Measurements from ENCODE around the gene TRIM56. TPM values are rescaled to one million over a fixed set of nuclear protein-coding genes. Genes with fewer than 3 reads are reported as not detected.
"Not testable (repeated sequence)": the region's sequence is repeated elsewhere in the genome, so short reads cannot be mapped to it uniquely, and the experiment has no call there.

Gene TRIM56
- total RNA-seq, 2 donors from 2014 or later: 16.5 to 23.0 TPM

DNA sequence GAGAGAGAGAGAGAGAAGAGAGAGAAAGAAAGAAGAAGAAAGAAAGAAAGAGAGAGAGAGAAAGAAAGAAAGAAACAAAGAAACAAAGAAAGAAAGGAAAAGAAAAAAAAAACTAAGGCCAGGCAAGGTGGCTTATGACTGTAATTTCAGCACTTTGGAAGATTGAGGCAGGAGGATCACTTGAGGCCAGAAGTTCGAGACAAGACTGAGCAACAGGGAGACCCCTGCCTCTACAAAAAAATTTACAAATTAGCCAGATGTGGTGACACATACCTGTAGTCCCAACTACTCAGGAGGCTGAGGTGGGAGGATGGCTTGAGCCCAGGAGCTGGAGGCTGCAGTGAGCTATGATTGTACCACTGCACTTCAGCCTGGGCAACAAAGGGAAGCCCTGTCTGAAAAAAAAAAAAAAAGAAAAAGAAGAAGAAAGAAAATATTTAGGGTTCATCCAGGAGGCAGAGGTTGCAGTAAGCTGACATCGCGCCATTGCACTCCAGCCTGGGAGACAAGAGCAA lies 44.4 kb downstream of the TRIM56 start:
- no peak for DNase-seq
- Mint-ChIP-seq H3K27ac (no peak overlapping the region), H3K27me3 (ENCODE audit: insufficient read depth) (peaks cover 14% of the 10 kb centered on the region), H3K4me1 (peaks cover 34% of the 10 kb centered on the region), H3K36me3 (ENCODE audit: low read depth) (no peaks in the 10 kb centered on the region), H3K4me3 (no peak overlapping the region), H3K9me3 (peaks cover 10% of the 10 kb centered on the region)
- no peaks in the 10 kb centered on the region for H3K36me3 ChIP-seq (ENCODE audit: control insufficient read depth, insufficient read depth, low read length)
- no peak overlapping the region for H3K4me3 ChIP-seq (ENCODE audit: low read length)
- no peaks in the 10 kb centered on the region for H3K9me3 ChIP-seq (ENCODE audit: control insufficient read depth, low read length)
- H3K27ac ChIP-seq (ENCODE audit: low read depth, low read length): no peak overlapping the region
- no peaks in the 10 kb centered on the region for H3K27me3 ChIP-seq (ENCODE audit: control insufficient read depth, insufficient read depth, low read length, poor library complexity, severe bottlenecking)
- no peak overlapping the region for H3K9ac ChIP-seq (ENCODE audit: extremely low read depth, low read length, poor library complexity, severe bottlenecking)
- TF ChIP-seq, protein P1, sequence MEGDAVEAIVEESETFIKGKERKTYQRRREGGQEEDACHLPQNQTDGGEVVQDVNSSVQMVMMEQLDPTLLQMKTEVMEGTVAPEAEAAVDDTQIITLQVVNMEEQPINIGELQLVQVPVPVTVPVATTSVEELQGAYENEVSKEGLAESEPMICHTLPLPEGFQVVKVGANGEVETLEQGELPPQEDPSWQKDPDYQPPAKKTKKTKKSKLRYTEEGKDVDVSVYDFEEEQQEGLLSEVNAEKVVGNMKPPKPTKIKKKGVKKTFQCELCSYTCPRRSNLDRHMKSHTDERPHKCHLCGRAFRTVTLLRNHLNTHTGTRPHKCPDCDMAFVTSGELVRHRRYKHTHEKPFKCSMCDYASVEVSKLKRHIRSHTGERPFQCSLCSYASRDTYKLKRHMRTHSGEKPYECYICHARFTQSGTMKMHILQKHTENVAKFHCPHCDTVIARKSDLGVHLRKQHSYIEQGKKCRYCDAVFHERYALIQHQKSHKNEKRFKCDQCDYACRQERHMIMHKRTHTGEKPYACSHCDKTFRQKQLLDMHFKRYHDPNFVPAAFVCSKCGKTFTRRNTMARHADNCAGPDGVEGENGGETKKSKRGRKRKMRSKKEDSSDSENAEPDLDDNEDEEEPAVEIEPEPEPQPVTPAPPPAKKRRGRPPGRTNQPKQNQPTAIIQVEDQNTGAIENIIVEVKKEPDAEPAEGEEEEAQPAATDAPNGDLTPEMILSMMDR (conservative IDR thresholded peaks at IDR 0.05): no peak
- H3K4me1 ChIP-seq (ENCODE audit: control insufficient read depth, insufficient read depth, low read length): no peaks in the 10 kb centered on the region
- 95 to 100% methylated on average over 1 to 3 of the region's 3 CpGs for WGBS, 2 experiments (ENCODE audit: insufficient coverage in 1 of 2, insufficient read length in 1 of 2)

DNA sequence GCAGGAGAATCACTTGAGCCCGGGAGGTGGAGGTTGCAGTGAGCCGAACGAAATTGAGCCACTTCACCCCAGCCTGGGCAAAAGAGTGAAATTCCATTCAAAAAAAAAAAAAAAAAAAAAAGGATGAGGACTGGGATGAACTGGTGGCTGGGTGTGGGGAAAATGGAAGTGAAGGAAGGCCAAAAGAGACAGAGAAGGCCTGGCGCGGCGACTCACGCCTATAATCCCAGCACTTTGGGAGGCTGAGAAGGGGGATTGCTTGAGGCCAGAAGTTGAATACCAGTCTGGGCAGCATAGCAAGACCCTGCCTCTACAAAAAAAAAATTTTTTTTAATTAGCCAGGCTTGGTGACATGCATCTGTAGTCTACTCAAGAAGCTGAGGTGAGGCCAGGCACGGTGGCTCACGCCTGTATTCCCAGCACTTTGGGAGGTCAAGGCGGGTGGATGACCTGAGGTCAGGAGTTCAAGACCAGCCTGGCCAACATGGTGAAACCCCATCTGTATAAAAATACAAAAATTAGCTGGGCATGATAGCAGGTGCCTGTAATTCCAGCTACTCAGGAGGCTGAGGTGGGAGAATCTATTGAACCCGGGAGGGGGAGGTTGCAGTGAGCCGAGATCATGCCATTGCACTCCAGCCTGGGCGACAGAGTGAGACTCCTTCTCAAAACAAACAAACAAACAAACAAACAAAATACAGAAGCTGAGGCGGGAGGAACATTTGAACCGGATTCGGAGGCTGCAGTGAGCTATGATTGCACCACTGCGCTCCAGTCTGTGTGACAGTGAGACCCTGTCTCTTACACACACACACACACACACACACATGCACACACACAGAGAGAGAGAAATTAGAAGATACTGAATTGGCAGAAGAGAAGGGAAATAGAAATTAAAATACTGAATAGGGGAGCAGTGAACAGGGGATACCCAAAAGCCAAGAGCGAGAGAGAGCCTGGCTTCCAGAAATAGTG lies 47.6 kb downstream of the TRIM56 start:
- peaks cover 13% of the 10 kb centered on the region for H3K4me1 Mint-ChIP-seq
- H3K27ac ChIP-seq (ENCODE audit: low read depth, low read length); H3K27ac Mint-ChIP-seq; H3K9me3 ChIP-seq (ENCODE audit: control insufficient read depth, low read length); H3K4me1 ChIP-seq (ENCODE audit: control insufficient read depth, insufficient read depth, low read length); H3K4me3 Mint-ChIP-seq; H3K36me3 Mint-ChIP-seq (ENCODE audit: low read depth); H3K36me3 ChIP-seq (ENCODE audit: control insufficient read depth, insufficient read depth, low read length); H3K27me3 ChIP-seq (ENCODE audit: control insufficient read depth, insufficient read depth, low read length, poor library complexity, severe bottlenecking); DNase-seq; H3K9me3 Mint-ChIP-seq; H3K9ac ChIP-seq (ENCODE audit: extremely low read depth, low read length, poor library complexity, severe bottlenecking); H3K4me3 ChIP-seq (ENCODE audit: low read length): not testable (repeated sequence)
- 90 to 94% methylated on average over 14 to 18 of the region's 18 CpGs for WGBS, 2 experiments (ENCODE audit: insufficient coverage in 1 of 2, insufficient read length in 1 of 2)
- H3K27me3 Mint-ChIP-seq (ENCODE audit: insufficient read depth): peaks cover 18% of the 10 kb centered on the region

DNA sequence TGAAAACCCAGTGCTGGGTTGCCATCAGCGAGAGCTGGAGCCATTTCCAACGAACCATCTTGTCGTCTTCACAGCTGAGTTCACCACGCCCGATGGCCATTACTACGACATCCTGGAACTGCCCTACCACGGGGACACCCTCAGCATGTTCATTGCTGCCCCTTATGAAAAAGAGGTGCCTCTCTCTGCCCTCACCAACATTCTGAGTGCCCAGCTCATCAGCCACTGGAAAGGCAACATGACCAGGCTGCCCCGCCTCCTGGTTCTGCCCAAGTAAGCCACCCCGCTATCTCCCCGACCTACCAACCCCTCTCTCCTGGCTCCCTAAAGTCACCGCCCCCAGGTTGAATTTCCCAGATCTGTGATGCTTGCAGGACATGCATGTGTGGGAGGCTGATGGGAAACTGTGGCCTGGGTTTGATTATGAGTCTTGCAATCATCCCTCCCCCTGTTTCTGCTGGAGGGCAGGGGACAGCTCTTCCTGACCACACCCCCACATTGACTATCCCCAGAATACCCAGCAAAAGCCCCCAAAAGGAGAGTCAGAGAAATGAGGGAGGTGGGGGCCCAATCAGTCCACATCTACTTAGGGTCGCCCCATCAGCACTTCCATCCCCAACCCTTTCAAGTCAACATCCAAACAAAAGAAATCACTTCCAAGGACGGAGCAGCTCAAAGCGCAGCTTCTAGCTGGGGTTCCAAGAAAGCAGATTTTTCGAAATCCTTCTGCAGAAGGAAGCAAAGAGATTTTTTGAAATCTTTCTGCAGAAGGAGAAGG lies 48.5 kb downstream of the TRIM56 start:
- H3K4me3 ChIP-seq (ENCODE audit: low read length): no peak overlapping the region
- no peak overlapping the region for H3K9ac ChIP-seq (ENCODE audit: extremely low read depth, low read length, poor library complexity, severe bottlenecking)
- H3K27me3 ChIP-seq (ENCODE audit: control insufficient read depth, insufficient read depth, low read length, poor library complexity, severe bottlenecking): peaks cover 8% of the 10 kb centered on the region
- H3K27ac ChIP-seq (ENCODE audit: low read depth, low read length): no peak overlapping the region
- H3K4me1 ChIP-seq (ENCODE audit: control insufficient read depth, insufficient read depth, low read length): no peaks in the 10 kb centered on the region
- no peaks in the 10 kb centered on the region for H3K36me3 ChIP-seq (ENCODE audit: control insufficient read depth, insufficient read depth, low read length)
- H3K9me3 Mint-ChIP-seq: no peaks in the 10 kb centered on the region
- H3K9me3 ChIP-seq (ENCODE audit: control insufficient read depth, low read length): no peaks in the 10 kb centered on the region
- H3K27me3 Mint-ChIP-seq (ENCODE audit: insufficient read depth): peaks cover 14% of the 10 kb centered on the region
- H3K4me3 Mint-ChIP-seq: no peak overlapping the region
- H3K36me3 Mint-ChIP-seq (ENCODE audit: low read depth): no peaks in the 10 kb centered on the region
- peaks cover 13% of the 10 kb centered on the region for H3K4me1 Mint-ChIP-seq
- no peak for DNase-seq
- TF ChIP-seq, protein P1 (conservative IDR thresholded peaks at IDR 0.05): no peak
- no peak overlapping the region for H3K27ac Mint-ChIP-seq
- WGBS, 2 experiments (ENCODE audit: insufficient coverage in 1 of 2, insufficient read length in 1 of 2): 85 to 86% methylated on average over 11 to 15 of the region's 15 CpGs
